Measurements from ENCODE around the gene SPRR1A. TPM values are rescaled to one million over a fixed set of nuclear protein-coding genes. Genes with fewer than 3 reads are reported as not detected.
"Not testable (repeated sequence)": the region's sequence is repeated elsewhere in the genome, so short reads cannot be mapped to it uniquely, and the experiment has no call there.

The SPRR1A gene
- total RNA-seq, 4 donors from 2014 or later: 57.4 to 1,951 (median 348) TPM

DNA sequence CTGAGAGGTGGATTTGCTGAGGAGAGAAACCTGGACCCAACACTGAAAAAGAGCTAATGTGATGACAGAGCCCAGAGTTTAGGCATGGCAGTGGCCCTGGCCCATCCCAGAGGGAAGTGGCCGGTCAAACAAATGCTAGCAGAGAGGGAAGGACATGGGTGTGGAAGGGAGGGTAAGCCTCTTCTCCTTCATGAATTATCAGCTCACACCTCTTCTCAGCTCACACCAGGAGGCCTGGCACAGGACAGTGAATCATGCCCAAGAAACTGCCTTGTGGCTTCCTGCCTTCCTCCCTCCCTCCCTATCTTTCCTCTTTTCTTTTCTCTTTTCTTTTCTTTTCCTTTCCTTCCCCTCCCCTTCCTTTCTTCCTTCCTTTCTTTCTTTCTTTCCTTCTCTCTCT is 16.4 kb downstream of the SPRR1A start:
- intact Hi-C loops (cut with DNase I): no loop called here

DNA sequence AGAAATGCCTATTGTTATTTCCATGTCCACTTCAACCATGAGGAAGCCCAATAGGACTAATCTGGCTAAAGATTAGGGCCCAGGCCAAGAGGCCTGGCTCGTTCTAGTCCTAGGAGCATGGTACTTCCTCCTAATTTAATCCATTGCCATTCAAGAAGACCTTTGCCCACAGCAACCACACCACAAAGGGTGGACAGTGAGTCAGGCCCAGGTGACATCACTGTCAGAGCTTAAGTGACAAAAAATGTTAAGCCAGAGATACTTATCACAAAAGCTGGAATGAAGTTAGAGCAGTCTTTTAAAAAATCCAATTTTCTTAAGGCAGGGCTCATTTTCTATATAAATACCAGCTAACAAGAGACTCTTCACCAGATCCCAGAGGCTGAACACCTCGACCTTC is 17.5 kb downstream of the SPRR1A start, which contains the start of gene SPRR3:
Gene SPRR3, plus strand, starts transcription at position 368 of the 400 bp plus-strand sequence. CDS start 1,272 bp downstream, outside the sequence.
- H3K27ac ChIP-seq: peak within 1 kb of the TSS; percentile 70 to 91 (median 84)
- no peak for DNase-seq
- H3K4me1 ChIP-seq: peaks cover 0 to 48% (median 0%) of the 10 kb centered on the region in 3 donors
- 44 to 50% methylated on average over 2 of the region's 2 CpGs for WGBS, 2 donors
- H3K36me3 ChIP-seq: no peaks in the 10 kb centered on the region
- H3K4me3 ChIP-seq: peak within 1 kb of the TSS in 3 of 4 donors; percentile 18 to 42 (median 41)
- intact Hi-C loops (cut with DNase I): no loop called here
- H3K9me3 ChIP-seq: no peaks in the 10 kb centered on the region
- TF ChIP-seq POLR2A (IDR thresholded peaks at IDR 0.05): no peak
- TF ChIP-seq, protein P1, sequence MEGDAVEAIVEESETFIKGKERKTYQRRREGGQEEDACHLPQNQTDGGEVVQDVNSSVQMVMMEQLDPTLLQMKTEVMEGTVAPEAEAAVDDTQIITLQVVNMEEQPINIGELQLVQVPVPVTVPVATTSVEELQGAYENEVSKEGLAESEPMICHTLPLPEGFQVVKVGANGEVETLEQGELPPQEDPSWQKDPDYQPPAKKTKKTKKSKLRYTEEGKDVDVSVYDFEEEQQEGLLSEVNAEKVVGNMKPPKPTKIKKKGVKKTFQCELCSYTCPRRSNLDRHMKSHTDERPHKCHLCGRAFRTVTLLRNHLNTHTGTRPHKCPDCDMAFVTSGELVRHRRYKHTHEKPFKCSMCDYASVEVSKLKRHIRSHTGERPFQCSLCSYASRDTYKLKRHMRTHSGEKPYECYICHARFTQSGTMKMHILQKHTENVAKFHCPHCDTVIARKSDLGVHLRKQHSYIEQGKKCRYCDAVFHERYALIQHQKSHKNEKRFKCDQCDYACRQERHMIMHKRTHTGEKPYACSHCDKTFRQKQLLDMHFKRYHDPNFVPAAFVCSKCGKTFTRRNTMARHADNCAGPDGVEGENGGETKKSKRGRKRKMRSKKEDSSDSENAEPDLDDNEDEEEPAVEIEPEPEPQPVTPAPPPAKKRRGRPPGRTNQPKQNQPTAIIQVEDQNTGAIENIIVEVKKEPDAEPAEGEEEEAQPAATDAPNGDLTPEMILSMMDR (IDR thresholded peaks at IDR 0.05): no peak
- H3K27me3 ChIP-seq: no peaks in the 10 kb centered on the region

More for the DNA sequence above, 16.4 kb downstream of the SPRR1A start:
- Histone ChIP-seq H3K4me3 (no peak overlapping the region), H3K9me3 (no peaks in the 10 kb centered on the region), H3K4me1 (peaks cover 0 to 48% (median 0%) of the 10 kb centered on the region in 3 donors), H3K27me3 (no peaks in the 10 kb centered on the region), H3K36me3 (no peaks in the 10 kb centered on the region), H3K27ac (peak overlapping the region; percentile 30 to 91 (median 84))
- no peak for TF ChIP-seq POLR2A (IDR thresholded peaks at IDR 0.05)
- DNase-seq: no peak
- 81% methylated on average over 1 of the region's 1 CpG; no CpG with 5 or more reads in 1 of the 2 donors for WGBS, 2 donors

DNA sequence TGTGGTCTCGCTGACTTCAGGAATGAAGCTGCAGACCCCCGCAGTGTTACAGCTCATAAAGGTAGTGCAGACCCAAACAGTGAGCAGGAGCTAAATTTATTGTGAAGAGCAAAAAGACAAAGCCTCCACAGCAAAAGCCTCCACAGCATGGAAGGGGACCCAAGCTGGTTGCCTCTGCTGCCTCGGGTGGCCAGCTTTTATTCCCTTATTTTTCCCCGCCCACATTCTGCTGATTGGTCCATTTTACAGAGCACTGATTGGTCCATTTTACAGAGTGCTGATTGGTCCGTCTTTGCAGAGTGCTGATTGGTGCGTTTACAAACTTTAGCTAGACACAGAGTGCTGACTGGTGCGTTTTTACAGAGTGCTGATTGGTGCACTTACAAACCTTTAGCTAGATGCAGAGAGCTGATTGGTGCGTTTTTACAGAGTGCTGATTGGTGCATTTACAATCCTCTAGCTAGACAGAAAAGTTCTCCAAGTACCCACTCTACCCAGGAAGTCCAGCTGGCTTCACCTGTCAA is 27.4 kb downstream of the SPRR1A start:
- intact Hi-C loops (cut with DNase I); H3K36me3 ChIP-seq; H3K27me3 ChIP-seq; H3K27ac ChIP-seq; H3K4me3 ChIP-seq; DNase-seq; H3K4me1 ChIP-seq; H3K9me3 ChIP-seq: not testable (repeated sequence)
- WGBS, 2 donors: 80 to 81% methylated on average over 6 to 8 of the region's 8 CpGs

DNA sequence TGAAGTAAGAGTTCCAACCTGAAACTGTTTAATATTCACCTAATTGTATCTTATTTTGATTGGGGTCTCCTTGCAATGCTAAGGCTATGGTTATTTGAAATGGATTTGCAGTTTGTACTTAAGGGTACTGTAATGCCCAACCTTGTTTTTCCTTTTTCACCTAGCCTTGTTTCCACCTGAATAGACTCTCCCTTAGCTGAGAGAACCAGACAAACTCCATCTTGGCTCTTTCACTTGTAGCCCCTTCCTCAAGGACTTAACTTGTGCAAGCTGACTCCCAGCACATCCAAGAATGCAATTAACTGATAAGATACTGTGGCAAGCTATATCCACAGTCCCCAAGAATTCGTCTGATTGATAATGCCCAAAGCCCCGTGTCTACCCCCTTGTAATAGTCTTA is 37.9 kb downstream of the SPRR1A start:
- H3K27me3 ChIP-seq; intact Hi-C loops (cut with DNase I); H3K9me3 ChIP-seq; H3K4me3 ChIP-seq; DNase-seq; H3K36me3 ChIP-seq; H3K27ac ChIP-seq: not testable (repeated sequence)
- WGBS, 2 donors: 43 to 47% methylated on average over 2 of the region's 2 CpGs
- H3K4me1 ChIP-seq: peaks cover 0 to 13% (median 0%) of the 10 kb centered on the region in 3 donors

DNA sequence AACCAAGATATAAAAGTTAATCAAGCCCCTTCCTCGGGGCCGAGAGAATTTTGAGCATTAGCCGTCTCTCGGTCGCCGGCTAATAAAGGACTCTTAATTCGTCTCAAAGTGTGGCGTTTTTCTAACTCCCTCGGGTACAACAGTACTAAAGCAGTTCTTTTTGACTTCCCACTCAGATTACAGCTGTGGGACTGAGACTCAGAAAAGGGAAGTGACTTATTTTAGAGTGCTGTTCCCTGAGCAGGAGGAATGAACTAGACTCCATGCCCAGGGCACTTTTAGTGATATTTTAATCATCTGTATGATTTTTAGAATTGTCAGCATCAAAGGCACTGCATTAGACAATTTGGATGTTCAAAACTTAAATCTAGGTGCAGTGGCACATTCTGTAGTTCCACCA is 38.5 kb downstream of the SPRR1A start:
- H3K9me3 ChIP-seq; H3K27me3 ChIP-seq; H3K27ac ChIP-seq; intact Hi-C loops (cut with DNase I); H3K36me3 ChIP-seq; DNase-seq; H3K4me3 ChIP-seq: not testable (repeated sequence)
- H3K4me1 ChIP-seq: peaks cover 0 to 13% (median 0%) of the 10 kb centered on the region in 3 donors
- 65 to 81% methylated on average over 9 of the region's 9 CpGs for WGBS, 2 donors

DNA sequence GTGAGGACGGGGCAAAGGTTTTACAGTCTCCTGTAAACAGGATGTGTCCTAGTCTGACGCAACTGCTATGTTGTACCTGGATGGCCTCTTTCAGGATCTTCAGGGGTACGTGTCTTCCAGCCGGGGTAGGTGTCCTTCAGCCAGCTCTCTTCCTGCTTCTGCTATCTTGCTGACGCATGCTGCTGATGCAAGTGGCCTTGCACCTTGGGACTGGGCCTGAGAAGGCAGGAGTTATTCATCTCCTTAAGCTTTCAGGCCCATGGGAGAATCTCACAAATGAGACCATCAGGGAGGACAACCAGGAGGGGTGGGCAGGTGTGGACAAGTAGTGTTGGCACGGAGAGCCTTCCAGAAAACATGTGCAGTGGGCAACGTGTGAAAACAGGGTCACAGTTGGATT is 39.2 kb downstream of the SPRR1A start:
- DNase-seq: no peak
- TF ChIP-seq, protein P1 (IDR thresholded peaks at IDR 0.05): no peak
- no peak for TF ChIP-seq POLR2A (IDR thresholded peaks at IDR 0.05)
- Histone ChIP-seq H3K4me3 (no peak overlapping the region), H3K9me3 (no peaks in the 10 kb centered on the region), H3K36me3 (peaks cover 0 to 5% (median 0%) of the 10 kb centered on the region in 3 donors), H3K27me3 (no peaks in the 10 kb centered on the region), H3K4me1 (peaks cover 0 to 10% (median 0%) of the 10 kb centered on the region in 3 donors), H3K27ac (no peak overlapping the region)
- 76 to 78% methylated on average over 4 to 5 of the region's 7 CpGs for WGBS, 2 donors
- intact Hi-C loops (cut with DNase I): no loop called here

DNA sequence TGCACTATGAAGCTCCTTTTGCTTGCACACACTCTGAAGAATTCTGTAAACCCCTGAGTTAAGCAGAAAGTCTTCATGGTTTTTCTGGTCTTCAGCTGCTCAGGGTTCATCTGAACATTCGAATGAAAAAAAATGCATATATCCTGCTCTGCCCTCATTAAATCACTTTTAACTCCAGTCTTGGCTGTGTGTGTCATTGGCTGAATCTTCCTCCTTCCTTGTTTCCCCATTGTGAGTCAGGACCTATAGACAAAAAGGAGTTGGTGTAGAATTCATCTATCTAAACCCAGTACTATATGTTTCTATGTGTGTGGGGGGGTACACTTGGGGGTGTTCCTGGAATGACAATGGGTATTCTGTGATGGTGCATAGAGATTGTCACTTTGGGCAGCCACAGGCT is 40.5 kb downstream of the SPRR1A start:
- Histone ChIP-seq H3K27ac (no peak overlapping the region), H3K4me1 (no peaks in the 10 kb centered on the region), H3K4me3 (no peak overlapping the region), H3K9me3 (no peaks in the 10 kb centered on the region), H3K27me3 (no peaks in the 10 kb centered on the region), H3K36me3 (no peaks in the 10 kb centered on the region)
- 75 to 77% methylated on average over 1 of the region's 1 CpG for WGBS, 2 donors
- TF ChIP-seq, protein P1 (IDR thresholded peaks at IDR 0.05): no peak
- no peak for TF ChIP-seq POLR2A (IDR thresholded peaks at IDR 0.05)
- DNase-seq: no peak
- intact Hi-C loops (cut with DNase I): no loop called here

All from esophagus squamous epithelium (tissue), 5 donors.